Immature natural killer cell (primary cell): ENCODE measurements around the gene MAP6. TPM values are rescaled to one million over a fixed set of nuclear protein-coding genes. Genes with fewer than 3 reads are reported as not detected.

Experiments
- DNase-seq, 3 donors: peaks; one replicate each; pipeline ENCODE4 v3.0.0; 2022; ENCODE audit warnings: mixed read lengths in 1 of 3
- H3K27ac Mint-ChIP-seq, 6 donors: one replicate each; pipeline ENCODE4 v1.8.0; 2020; ENCODE audit warnings: mixed read lengths in 6 of 6, mild to moderate bottlenecking in 5 of 6, inconsistent platforms in 4 of 6, moderate library complexity in 3 of 6
- H3K27me3 Mint-ChIP-seq, 3 donors: one replicate each; pipeline ENCODE4 v1.8.0; 2020 to 2021; ENCODE audit warnings: low read depth in 3 of 3, mild to moderate bottlenecking in 3 of 3, mixed read lengths in 3 of 3, moderate library complexity in 3 of 3, inconsistent platforms in 1 of 3
- H3K36me3 Mint-ChIP-seq, 3 donors: one replicate each; pipeline ENCODE4 v1.8.0; 2020; ENCODE audit warnings: mixed read lengths in 3 of 3, inconsistent platforms in 2 of 3, mild to moderate bottlenecking in 2 of 3
- H3K4me1 Mint-ChIP-seq, 2 donors: one replicate each; pipeline ENCODE4 v1.8.0; 2020; ENCODE audit warnings: inconsistent platforms in 2 of 2, mild to moderate bottlenecking in 2 of 2, mixed read lengths in 2 of 2, moderate library complexity in 1 of 2
- H3K4me3 Mint-ChIP-seq, 5 donors: one replicate each; pipeline ENCODE4 v1.8.0; 2020; ENCODE audit warnings: mild to moderate bottlenecking in 5 of 5, mixed read lengths in 5 of 5, inconsistent platforms in 3 of 5, moderate library complexity in 3 of 5
- H3K9me3 Mint-ChIP-seq, 6 donors: one replicate each; pipeline ENCODE4 v1.8.0; 2020; ENCODE audit warnings: mild to moderate bottlenecking in 6 of 6, mixed read lengths in 6 of 6, inconsistent platforms in 4 of 6, moderate library complexity in 3 of 6
- polyA plus RNA-seq, 3 donors: library from polyadenylated mRNA; unstranded; fragments of 300-500 nt; fragmentation: Illumina TruSeq; gene quantifications; one replicate each; pipeline ENCODE4 v1.2.3, GENCODE V29; 2021

Gene MAP6
- polyA plus RNA-seq, 3 donors from 2014 or later = not detected

- H3K4me3 Mint-ChIP-seq = no peak overlapping the region
- H3K36me3 Mint-ChIP-seq = no peaks in the 10 kb centered on the region
- DNase-seq = no peak
- no peaks in the 10 kb centered on the region for H3K4me1 Mint-ChIP-seq
- peaks cover 4 to 10% (median 9%) of the 10 kb centered on the region in 3 donors for H3K27me3 Mint-ChIP-seq
- no peaks in the 10 kb centered on the region for H3K9me3 Mint-ChIP-seq
- no peak overlapping the region for H3K27ac Mint-ChIP-seq
Observed at GRCh38 chr11:75656044-75656727, 12.7 kb downstream of the MAP6 start.

DNA sequence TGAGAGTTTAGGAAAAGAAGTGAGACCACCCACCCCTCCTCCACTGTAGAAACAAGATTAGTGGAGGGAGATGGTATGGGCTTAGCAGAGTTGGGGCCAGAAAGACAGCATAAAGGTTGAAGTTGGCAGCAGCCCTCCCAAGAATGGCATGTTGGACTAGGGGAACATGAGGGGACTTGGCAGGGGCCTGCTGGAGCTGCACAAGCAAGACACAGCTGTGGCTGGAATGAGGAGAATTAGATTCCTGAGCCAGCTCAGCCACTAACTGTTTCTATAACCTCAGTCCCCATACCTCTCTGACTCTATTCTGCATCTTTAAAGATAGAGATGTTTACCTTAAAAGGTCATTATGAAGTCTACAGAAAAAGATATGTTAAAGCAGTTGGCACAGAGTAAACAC is 13.2 kb downstream of the MAP6 start:
- DNase-seq = no peak
- no peaks in the 10 kb centered on the region for H3K9me3 Mint-ChIP-seq
- no peak overlapping the region for H3K4me3 Mint-ChIP-seq
- no peak overlapping the region for H3K27ac Mint-ChIP-seq
- no peaks in the 10 kb centered on the region for H3K4me1 Mint-ChIP-seq
- no peaks in the 10 kb centered on the region for H3K36me3 Mint-ChIP-seq
- peaks cover 4 to 10% (median 7%) of the 10 kb centered on the region in 3 donors for H3K27me3 Mint-ChIP-seq

GRCh38 chr11:75654314-75654713 is 14.5 kb downstream of the MAP6 start:
- Mint-ChIP-seq H3K36me3 (no peaks in the 10 kb centered on the region), H3K9me3 (no peaks in the 10 kb centered on the region), H3K27ac (no peak overlapping the region), H3K4me3 (no peak overlapping the region), H3K4me1 (no peaks in the 10 kb centered on the region), H3K27me3 (peaks cover 4 to 8% (median 4%) of the 10 kb centered on the region in 3 donors)
- no peak for DNase-seq

- no peak overlapping the region for H3K4me3 Mint-ChIP-seq
- no peak overlapping the region for H3K27ac Mint-ChIP-seq
- H3K4me1 Mint-ChIP-seq = no peaks in the 10 kb centered on the region
- H3K27me3 Mint-ChIP-seq = peaks cover 0 to 3% (median under 1%) of the 10 kb centered on the region in 3 donors
- no peaks in the 10 kb centered on the region for H3K9me3 Mint-ChIP-seq
- H3K36me3 Mint-ChIP-seq = no peaks in the 10 kb centered on the region
- DNase-seq = no peak
Observed at GRCh38 chr11:75653532-75653931, 15.3 kb downstream of the MAP6 start.

- Mint-ChIP-seq H3K36me3 (no peaks in the 10 kb centered on the region), H3K27ac (no peak overlapping the region), H3K4me1 (no peaks in the 10 kb centered on the region), H3K9me3 (no peaks in the 10 kb centered on the region), H3K27me3 (peaks cover 0 to 2% (median 0%) of the 10 kb centered on the region in 3 donors), H3K4me3 (no peak overlapping the region)
- DNase-seq = no peak
Observed at GRCh38 chr11:75652936-75653335, 15.9 kb downstream of the MAP6 start.

DNA sequence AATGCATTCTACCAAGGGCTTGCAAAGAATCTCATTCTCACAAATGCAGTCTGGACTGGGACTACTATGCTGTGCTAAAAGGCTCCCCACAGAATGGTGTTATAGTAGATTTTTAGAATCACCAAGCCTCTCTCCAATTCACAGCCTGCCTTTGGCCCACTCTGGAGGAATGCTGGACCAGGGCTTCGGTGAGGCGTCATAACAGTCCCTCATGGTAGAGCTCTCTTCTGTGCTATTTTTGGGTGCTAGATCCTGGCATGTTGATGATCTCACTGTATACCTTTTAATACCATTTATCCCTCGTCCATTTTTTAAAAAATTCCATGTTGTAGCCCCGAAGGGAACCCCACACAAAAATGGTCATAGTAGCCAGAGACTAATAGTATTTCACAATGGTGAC is 17.6 kb downstream of the MAP6 start:
- Mint-ChIP-seq H3K4me1 (no peaks in the 10 kb centered on the region), H3K4me3 (no peak overlapping the region), H3K36me3 (no peaks in the 10 kb centered on the region), H3K27me3 (peaks cover 0 to 2% (median 0%) of the 10 kb centered on the region in 3 donors), H3K27ac (no peak overlapping the region), H3K9me3 (no peaks in the 10 kb centered on the region)
- no peak for DNase-seq

GRCh38 chr11:75650167-75650723 is 18.6 kb downstream of the MAP6 start:
- H3K4me3 Mint-ChIP-seq = no peak overlapping the region
- H3K36me3 Mint-ChIP-seq = no peaks in the 10 kb centered on the region
- no peak overlapping the region for H3K27ac Mint-ChIP-seq
- DNase-seq = no peak
- H3K9me3 Mint-ChIP-seq = no peaks in the 10 kb centered on the region
- H3K27me3 Mint-ChIP-seq = peaks cover 0 to 2% (median 0%) of the 10 kb centered on the region in 3 donors
- H3K4me1 Mint-ChIP-seq = no peaks in the 10 kb centered on the region

DNA sequence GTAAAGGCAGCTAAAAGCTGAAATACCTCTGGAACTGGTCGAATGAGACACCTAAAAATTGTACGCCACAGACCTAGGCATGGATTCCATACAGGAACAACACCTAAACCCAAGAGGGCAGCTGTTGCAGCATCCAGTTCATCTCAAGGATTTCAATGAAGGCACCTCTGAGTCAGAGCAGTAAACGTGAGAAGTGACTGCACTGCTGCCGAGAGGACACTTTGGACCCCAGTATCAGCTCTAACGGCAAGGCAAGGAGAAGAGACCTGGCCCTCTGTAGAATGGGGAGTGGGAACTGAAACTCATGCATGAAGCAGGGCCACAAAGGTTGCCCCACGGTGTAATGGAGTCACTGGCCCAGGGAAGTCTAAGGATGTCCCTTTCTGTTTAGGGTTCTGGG is 23.9 kb downstream of the MAP6 start:
- Mint-ChIP-seq H3K27me3 (peaks cover 0 to 2% (median 2%) of the 10 kb centered on the region in 3 donors), H3K9me3 (no peaks in the 10 kb centered on the region), H3K4me3 (no peak overlapping the region), H3K27ac (no peak overlapping the region), H3K4me1 (no peaks in the 10 kb centered on the region), H3K36me3 (no peaks in the 10 kb centered on the region)
- no peak for DNase-seq

DNA sequence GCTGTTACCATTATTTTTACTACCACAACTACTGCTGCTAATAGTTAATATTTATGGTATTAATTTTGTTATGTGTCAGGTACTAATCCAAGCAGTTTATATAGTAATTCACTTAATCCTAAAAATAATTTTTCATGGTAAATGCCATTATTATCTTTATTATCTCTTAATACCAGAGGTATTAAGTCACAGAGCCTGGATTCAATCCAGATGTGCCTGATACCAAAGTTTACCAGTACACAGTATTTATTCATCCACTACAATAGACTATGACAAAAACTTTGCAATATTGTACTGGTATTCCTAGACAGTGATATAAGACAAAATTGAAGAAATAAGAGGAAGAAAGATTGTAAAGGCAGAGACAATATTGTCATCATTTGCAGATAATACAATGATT is 24.5 kb downstream of the MAP6 start:
- no peak overlapping the region for H3K27ac Mint-ChIP-seq

GRCh38 chr11:75642402-75643113 is 26.3 kb downstream of the MAP6 start:
- H3K4me1 Mint-ChIP-seq = no peaks in the 10 kb centered on the region
- H3K36me3 Mint-ChIP-seq = no peaks in the 10 kb centered on the region
- H3K27me3 Mint-ChIP-seq = peaks cover 1 to 5% (median 2%) of the 10 kb centered on the region in 3 donors
- H3K27ac Mint-ChIP-seq = no peak overlapping the region
- no peaks in the 10 kb centered on the region for H3K9me3 Mint-ChIP-seq
- no peak for DNase-seq
- no peak overlapping the region for H3K4me3 Mint-ChIP-seq

More for the DNA sequence above, 24.5 kb downstream of the MAP6 start:
- Mint-ChIP-seq H3K4me1 (no peaks in the 10 kb centered on the region), H3K4me3 (no peak overlapping the region), H3K9me3 (no peaks in the 10 kb centered on the region), H3K27me3 (peaks cover 0 to 2% (median 2%) of the 10 kb centered on the region in 3 donors), H3K36me3 (no peaks in the 10 kb centered on the region)
- no peak for DNase-seq

GRCh38 chr11:75639762-75640181 is 29.1 kb downstream of the MAP6 start:
- Mint-ChIP-seq H3K27me3 (peaks cover 0 to 9% (median 3%) of the 10 kb centered on the region in 3 donors), H3K36me3 (no peaks in the 10 kb centered on the region), H3K4me1 (no peaks in the 10 kb centered on the region), H3K27ac (no peak overlapping the region), H3K9me3 (no peaks in the 10 kb centered on the region), H3K4me3 (no peak overlapping the region)
- DNase-seq = no peak

DNA sequence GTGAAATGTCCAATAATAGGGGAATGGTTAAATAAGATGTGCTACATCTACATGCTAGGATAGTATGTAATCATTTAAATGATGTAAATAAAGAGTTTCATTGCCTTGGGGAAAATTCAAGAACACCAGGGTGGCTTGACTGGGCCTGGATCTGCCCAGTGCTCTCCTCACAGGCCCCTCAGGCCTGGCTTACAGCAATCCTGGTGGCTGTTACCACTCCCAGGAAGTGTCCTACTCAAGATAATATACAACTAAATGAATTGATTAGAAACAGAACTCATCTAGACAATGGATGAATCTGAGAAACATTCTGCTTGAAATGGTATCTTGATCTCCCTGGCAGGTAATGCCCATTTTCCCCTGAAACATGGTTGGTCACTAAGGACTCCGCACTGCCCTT is 30.8 kb downstream of the MAP6 start:
- Mint-ChIP-seq H3K36me3 (no peaks in the 10 kb centered on the region), H3K27ac (no peak overlapping the region), H3K27me3 (peaks cover 3 to 15% (median 3%) of the 10 kb centered on the region in 3 donors), H3K9me3 (no peaks in the 10 kb centered on the region), H3K4me1 (no peaks in the 10 kb centered on the region), H3K4me3 (no peak overlapping the region)
- DNase-seq = no peak

- H3K27me3 Mint-ChIP-seq = peaks cover 5 to 20% (median 12%) of the 10 kb centered on the region in 3 donors
- no peak overlapping the region for H3K27ac Mint-ChIP-seq
- DNase-seq = no peak
- H3K36me3 Mint-ChIP-seq = no peaks in the 10 kb centered on the region
- no peaks in the 10 kb centered on the region for H3K4me1 Mint-ChIP-seq
- H3K4me3 Mint-ChIP-seq = no peak overlapping the region
- no peaks in the 10 kb centered on the region for H3K9me3 Mint-ChIP-seq
Observed at GRCh38 chr11:75635066-75635862, 33.6 kb downstream of the MAP6 start.
